HEK293 (cell line): Measurements from ENCODE around the gene SOX12.
A peak's percentile ranks its signal among the peaks of the same experiment; 100 is the strongest.

Source experiments
- FEZF1 ChIP-seq: fragments of 450-650 bp; formaldehyde crosslinking; IDR thresholded peaks from 2 replicates; pipeline ENCODE4 v1.5.1; 2016; ENCODE audit warnings: missing biosample characterization, missing genetic modification characterization
- HOXA7 ChIP-seq: sonication (generic); formaldehyde crosslinking; IDR thresholded peaks from 2 replicates; pipeline ENCODE4 v1.8.1; 2022; ENCODE audit warnings: missing genetic modification reagents, borderline replicate concordance
- INSM2 ChIP-seq: fragments of 450-650 bp; formaldehyde crosslinking; IDR thresholded peaks from 2 replicates; pipeline ENCODE4 v1.5.1; 2016; ENCODE audit warnings: missing biosample characterization, missing genetic modification characterization
- KLF7 ChIP-seq: fragments of 450-650 bp; formaldehyde crosslinking; IDR thresholded peaks from 2 replicates; pipeline ENCODE4 v1.5.1; 2016; ENCODE audit warnings: missing biosample characterization, missing genetic modification characterization, borderline replicate concordance
- SP7 ChIP-seq: fragments of 450-650 bp; formaldehyde crosslinking; IDR thresholded peaks from 2 replicates; pipeline ENCODE4 v1.5.1; 2016; ENCODE audit warnings: missing biosample characterization, missing genetic modification characterization
- ZBTB20 ChIP-seq: fragments of 450-650 bp; formaldehyde crosslinking; IDR thresholded peaks from 2 replicates; pipeline ENCODE4 v1.5.1; 2016; ENCODE audit warnings: missing biosample characterization, missing genetic modification characterization
- ZNF114 ChIP-seq: fragments of 450-650 bp; formaldehyde crosslinking; IDR thresholded peaks from 2 replicates; pipeline ENCODE4 v1.5.0; 2017; ENCODE audit warnings: missing biosample characterization, missing genetic modification characterization
- ZNF211 ChIP-seq: fragments of 450-650 bp; formaldehyde crosslinking; IDR thresholded peaks from 2 replicates; pipeline ENCODE4 v1.5.1; 2016; ENCODE audit warnings: low read depth, missing biosample characterization, missing genetic modification characterization
- ZNF223 ChIP-seq: fragments of 450-650 bp; formaldehyde crosslinking; IDR thresholded peaks from 2 replicates; pipeline ENCODE4 v1.5.1; 2016; ENCODE audit warnings: missing biosample characterization, missing genetic modification characterization
- ZNF335 ChIP-seq: fragments of 450-650 bp; formaldehyde crosslinking; conservative IDR thresholded peaks from 2 replicates; pipeline ENCODE4 v1.5.1; 2016; ENCODE audit warnings: missing biosample characterization, missing genetic modification characterization
- ZNF341 ChIP-seq: fragments of 450-650 bp; formaldehyde crosslinking; IDR thresholded peaks from 2 replicates; pipeline ENCODE4; 2016; ENCODE audit warnings: low read depth, missing biosample characterization, missing genetic modification characterization
- ZNF354C ChIP-seq: fragments of 450-650 bp; formaldehyde crosslinking; IDR thresholded peaks from 2 replicates; pipeline ENCODE4 v1.5.1; 2016; ENCODE audit warnings: missing biosample characterization, missing genetic modification characterization, low read depth, borderline replicate concordance
- ZNF391 ChIP-seq: fragments of 450-650 bp; formaldehyde crosslinking; IDR thresholded peaks from 2 replicates; pipeline ENCODE4 v1.5.1; 2016; ENCODE audit warnings: low read depth, missing biosample characterization, missing genetic modification characterization, borderline replicate concordance
- ZNF398 ChIP-seq: fragments of 450-650 bp; formaldehyde crosslinking; IDR thresholded peaks from 2 replicates; pipeline ENCODE4 v1.5.1; 2017; ENCODE audit warnings: missing biosample characterization, missing genetic modification characterization
- ZNF639 ChIP-seq: fragments of 450-650 bp; formaldehyde crosslinking; IDR thresholded peaks from 2 replicates; pipeline ENCODE4 v1.5.1; 2016; ENCODE audit warnings: missing biosample characterization, missing genetic modification characterization
- ZNF692 ChIP-seq: fragments of 450-650 bp; formaldehyde crosslinking; IDR thresholded peaks from 2 replicates; pipeline ENCODE4 v1.5.1; 2016; ENCODE audit warnings: missing biosample characterization, missing genetic modification characterization
- ZSCAN4 ChIP-seq: fragments of 450-650 bp; formaldehyde crosslinking; IDR thresholded peaks from 2 replicates; pipeline ENCODE4 v1.5.1; 2017; ENCODE audit warnings: missing biosample characterization, missing genetic modification characterization

SOX12 gene

GRCh38 chr20:324177-325044, 941 bp upstream of the SOX12 start (continued):
- TF ChIP-seq ZNF639 (tag by site-specific recombination) (0 out of 2 replicates have a peak, but pooled peaks have one; percentile 40), ZNF354C (no peak), ZNF692 (tag by site-specific recombination) (peak; percentile 88), ZNF223 (tag by site-specific recombination) (no peak), FEZF1 (tag by site-specific recombination) (peak; percentile 38; the same call in 1 of the 2 replicates), ZNF335 (tag by site-specific recombination) (peak; percentile 88), ZNF341 (tag by site-specific recombination) (peak; percentile 93), ZNF211 (tag by site-specific recombination) (no peak), INSM2 (tag by site-specific recombination) (peak; percentile 73), KLF7 (peak; percentile 97), ZBTB20 (peak; percentile 94), ZSCAN4 (tag by site-specific recombination) (no peak), ZNF114 (tag by site-specific recombination) (no peak), ZNF398 (tag by site-specific recombination) (peak; percentile 80), ZNF391 (tag by site-specific recombination) (peak; percentile 10; the same call in 1 of the 2 replicates), SP7 (peak; percentile 93), HOXA7 (CRISPR knock-in tag) (no peak)
